Brain pericyte (primary cell): ENCODE data around the gene ZIC3.

ENCODE experiments used
- DNase-seq: peaks from one replicate; pipeline ENCODE4 v3.0.0-alpha.2; 2012; ENCODE audit warnings: low read depth, low spot score

The ZIC3 gene

DNA sequence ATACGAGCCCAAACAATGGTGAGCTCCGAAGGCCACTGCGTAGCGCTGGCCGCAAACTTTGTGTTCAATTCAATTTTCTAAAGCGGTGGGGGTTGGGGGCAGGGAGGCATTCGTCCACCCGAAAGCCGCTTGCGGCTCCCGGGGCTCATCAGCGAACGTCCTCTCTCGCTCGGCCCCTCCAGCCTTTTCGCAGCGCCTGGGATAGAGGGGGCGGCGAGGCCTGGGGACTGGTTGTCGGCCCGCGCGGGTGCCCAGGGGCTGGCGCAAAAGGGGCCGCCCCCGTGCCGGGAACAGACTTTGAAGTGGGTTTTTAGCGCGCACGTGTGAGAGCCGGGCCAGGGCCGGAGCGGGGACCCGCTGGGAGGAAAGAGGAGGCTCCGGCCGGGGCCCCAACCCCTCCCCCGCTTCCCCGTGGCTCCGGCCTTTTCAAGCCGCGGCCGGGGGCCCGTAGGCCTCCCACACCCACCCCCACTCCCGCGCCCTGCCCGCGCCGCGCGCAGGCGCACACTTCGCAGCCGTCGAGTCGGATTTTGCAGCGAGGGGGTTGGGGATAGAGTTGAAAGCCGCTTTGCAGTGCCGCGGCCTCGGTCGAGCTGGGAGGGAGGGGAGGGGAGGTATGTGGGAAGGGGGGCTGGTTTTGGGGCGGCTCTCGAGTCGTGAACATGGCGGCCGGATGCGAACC lies 8.3 kb downstream of the ZIC3 start:
- no peak for DNase-seq

DNA sequence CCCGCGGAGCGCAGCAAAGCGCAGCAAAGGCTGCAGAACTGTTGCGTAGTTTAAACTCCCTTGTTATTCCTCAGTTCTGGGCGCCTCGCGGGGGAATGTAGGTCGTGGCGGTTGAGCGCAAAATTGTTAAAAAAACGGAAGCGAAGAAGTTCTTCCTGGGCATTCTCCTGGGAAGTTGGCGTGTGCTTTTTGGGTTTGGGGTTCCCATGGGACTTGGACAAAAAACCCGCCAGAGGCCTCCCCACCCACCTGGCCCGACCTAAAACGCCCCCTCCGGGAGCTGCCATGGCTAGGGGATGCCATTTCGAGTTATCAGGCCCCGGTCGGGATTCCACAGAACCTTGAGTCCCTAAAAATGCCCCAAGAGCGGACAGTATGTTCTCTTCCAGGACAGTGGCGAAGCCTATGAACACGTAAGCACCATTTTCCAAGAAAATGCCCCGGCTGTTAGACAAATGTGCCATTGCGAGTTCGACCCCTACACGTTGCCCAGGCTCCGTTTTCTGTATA lies 8.9 kb downstream of the ZIC3 start:
- DNase-seq, result no peak

DNA sequence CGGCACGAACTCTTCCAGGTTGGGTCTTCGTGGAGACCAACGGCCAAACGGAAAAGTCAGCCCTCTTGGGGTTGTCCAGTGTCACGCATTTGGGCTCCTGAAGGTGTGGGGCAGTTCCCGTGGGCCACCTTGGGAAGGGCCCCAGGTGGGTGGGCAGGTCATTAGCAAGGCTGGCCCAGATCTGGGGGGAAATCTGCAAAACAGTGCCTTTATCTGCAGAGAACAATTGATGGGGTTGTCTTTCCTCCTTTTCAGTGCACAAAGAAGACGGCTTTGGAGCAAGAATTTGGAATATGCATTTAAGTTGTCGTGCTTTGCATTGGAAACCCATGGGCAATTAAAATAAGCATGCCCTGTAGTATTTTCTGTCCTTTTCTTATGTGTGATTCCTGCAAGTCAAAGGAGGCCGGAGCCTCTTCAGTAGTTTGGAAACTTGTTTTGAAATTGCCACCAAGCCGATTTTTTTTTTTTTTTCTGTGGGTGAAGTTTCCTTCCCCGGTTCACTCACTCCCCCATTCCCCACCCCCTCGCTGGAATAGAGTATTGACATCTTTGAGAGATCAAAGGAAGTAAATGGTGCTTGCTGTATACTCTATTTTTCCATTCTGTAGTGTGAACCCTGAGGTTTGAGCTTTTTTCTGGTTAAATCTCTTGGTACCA lies 9.8 kb downstream of the ZIC3 start:
- no peak for DNase-seq

DNA sequence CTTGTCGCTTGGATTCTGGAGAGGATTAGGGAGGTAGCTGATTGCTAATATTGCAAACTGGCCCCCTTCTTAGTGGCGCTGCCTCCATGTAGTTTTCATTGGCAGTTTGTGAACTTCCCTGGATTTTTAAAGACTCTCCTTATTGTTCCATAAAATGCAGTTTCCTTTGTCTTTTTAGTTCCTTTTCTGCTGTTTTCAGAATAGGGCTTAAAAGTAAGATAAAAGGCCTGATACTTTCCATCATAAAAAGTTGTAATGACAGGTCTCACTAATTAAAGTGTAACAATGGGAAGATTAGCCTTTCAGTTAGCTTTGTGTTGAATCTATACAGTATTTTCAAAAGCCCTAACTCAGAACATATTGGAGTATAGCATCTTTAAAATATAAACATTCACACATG lies 21.2 kb downstream of the ZIC3 start:
- DNase-seq, result no peak

DNA sequence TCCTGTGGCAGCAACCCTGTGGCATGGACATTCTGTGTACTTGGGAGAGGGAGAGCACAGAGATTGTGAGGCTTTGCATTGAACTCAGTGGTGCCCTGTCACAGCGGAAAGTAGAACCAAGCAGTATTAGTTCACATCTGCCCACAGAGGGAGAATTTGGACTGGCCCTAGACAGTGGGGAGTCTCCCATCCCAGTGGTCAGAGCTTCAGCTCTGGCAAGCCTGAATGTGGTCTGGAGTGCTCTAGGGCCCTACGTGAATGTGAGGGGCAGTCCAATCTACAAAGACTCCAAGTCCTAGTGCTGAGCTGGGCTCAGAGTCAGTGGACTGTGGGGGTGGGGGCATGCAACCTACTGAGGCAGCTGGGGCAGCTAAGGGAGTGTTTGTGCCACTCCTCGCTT lies 34.8 kb downstream of the ZIC3 start:
- no peak for DNase-seq
